Measurements from ENCODE around the gene LAMA2.

LAMA2 gene

GRCh38 chr6:129279343-129280292, 396.7 kb downstream of the LAMA2 start:
- TF ChIP-seq REST (IDR thresholded peaks at IDR 0.05; ENCODE audit: insufficient read depth in 1 of 2, low read depth in 2 of 2, low read length in 2 of 2) (no peak), TAF1 (IDR thresholded peaks at IDR 0.05; ENCODE audit: borderline replicate concordance, insufficient read depth, low read length) (no peak), POLR2AphosphoS5 (IDR thresholded peaks at IDR 0.05; ENCODE audit: low read depth, low read length) (no peak), SIN3A (IDR thresholded peaks at IDR 0.05; ENCODE audit: borderline replicate concordance, insufficient read depth, low read length) (no peak), FOXP2 (optimal IDR thresholded peaks at IDR 0.05; ENCODE audit: borderline replicate concordance, extremely low read depth, extremely low read length, insufficient read depth) (no peak)

DNA sequence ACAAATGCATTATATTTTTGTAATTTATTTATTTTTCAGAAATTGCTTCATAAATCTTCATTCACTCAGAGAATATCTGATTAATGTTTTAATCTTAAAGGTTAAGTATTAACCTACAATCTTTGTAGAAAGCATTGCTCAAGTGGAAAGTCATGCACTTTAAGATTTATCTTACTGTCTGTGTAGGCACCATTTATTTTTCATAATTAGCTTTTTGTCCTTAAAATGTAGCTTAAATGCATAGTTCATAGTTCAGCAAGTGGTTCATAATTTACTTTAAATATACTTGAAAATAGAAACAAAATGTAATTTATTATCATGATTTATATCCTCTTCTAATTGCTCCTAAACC, 397.3 kb downstream of the LAMA2 start:
- TF ChIP-seq TAF1 (IDR thresholded peaks at IDR 0.05; ENCODE audit: borderline replicate concordance, insufficient read depth, low read length) (no peak), SIN3A (IDR thresholded peaks at IDR 0.05; ENCODE audit: borderline replicate concordance, insufficient read depth, low read length) (no peak), POLR2AphosphoS5 (IDR thresholded peaks at IDR 0.05; ENCODE audit: low read depth, low read length) (no peak), REST (IDR thresholded peaks at IDR 0.05; ENCODE audit: insufficient read depth in 1 of 2, low read depth in 2 of 2, low read length in 2 of 2) (no peak)

DNA sequence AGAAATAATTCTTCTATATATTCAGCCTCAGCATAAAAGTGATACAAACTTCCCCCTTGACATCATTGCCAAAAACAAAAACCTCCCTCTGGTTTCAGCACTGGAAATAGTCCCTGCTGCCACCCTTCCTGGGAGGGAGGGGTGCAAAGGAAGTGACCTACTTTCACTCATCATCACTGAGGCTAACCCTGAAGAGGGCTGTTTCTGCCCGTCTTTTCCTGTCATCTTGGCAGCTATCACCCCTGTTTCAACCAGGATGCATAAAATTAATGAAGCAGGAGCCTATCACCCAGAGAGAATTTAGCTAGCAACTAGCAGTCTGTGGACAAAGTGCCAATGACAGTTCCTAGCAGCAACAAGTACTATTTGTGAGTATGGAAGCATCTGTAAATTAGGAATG, 397.8 kb downstream of the LAMA2 start:
- TF ChIP-seq REST (IDR thresholded peaks at IDR 0.05; ENCODE audit: insufficient read depth in 1 of 2, low read depth in 2 of 2, low read length in 2 of 2) (peak in 1 of 2 experiments; percentile 56; a peak in 1 of 4 replicates), POLR2AphosphoS5 (IDR thresholded peaks at IDR 0.05; ENCODE audit: low read depth, low read length) (no peak), SIN3A (IDR thresholded peaks at IDR 0.05; ENCODE audit: borderline replicate concordance, insufficient read depth, low read length) (no peak)

GRCh38 chr6:129281168-129281796, 398.3 kb downstream of the LAMA2 start:
- TF ChIP-seq FOXP2 (optimal IDR thresholded peaks at IDR 0.05; ENCODE audit: borderline replicate concordance, extremely low read depth, extremely low read length, insufficient read depth) = no peak
- no peak for TF ChIP-seq SIN3A (IDR thresholded peaks at IDR 0.05; ENCODE audit: borderline replicate concordance, insufficient read depth, low read length)
- TF ChIP-seq TAF1 (IDR thresholded peaks at IDR 0.05; ENCODE audit: borderline replicate concordance, insufficient read depth, low read length) = no peak
- TF ChIP-seq REST (IDR thresholded peaks at IDR 0.05; ENCODE audit: insufficient read depth in 1 of 2, low read depth in 2 of 2, low read length in 2 of 2) = no peak
- no peak for TF ChIP-seq POLR2AphosphoS5 (IDR thresholded peaks at IDR 0.05; ENCODE audit: low read depth, low read length)

All from PFSK-1 (cell line).